Measurements from ENCODE around the gene SLC35F3.

Gene SLC35F3

GRCh38 chr1:234217316-234217840, 312.9 kb downstream of the SLC35F3 start:
- no peak overlapping the region for H3K4me3 ChIP-seq (ENCODE audit: low read depth, low read length)

GRCh38 chr1:234218078-234218477, 313.6 kb downstream of the SLC35F3 start:
- H3K4me3 ChIP-seq (ENCODE audit: low read depth, low read length), result no peak overlapping the region
- DNase-seq (ENCODE audit: low read depth), result no peak
- no peak for TF ChIP-seq CTCF (IDR thresholded peaks at IDR 0.05; ENCODE audit: insufficient read depth, low read depth, low read length, missing control alignments)

More at GRCh38 chr1:234217316-234217840, 312.9 kb downstream of the SLC35F3 start:
- no peak for TF ChIP-seq CTCF (IDR thresholded peaks at IDR 0.05; ENCODE audit: insufficient read depth, low read depth, low read length, missing control alignments)
- DNase-seq (ENCODE audit: low read depth), result no peak

GRCh38 chr1:234219711-234220110, 315.2 kb downstream of the SLC35F3 start:
- DNase-seq (ENCODE audit: low read depth), result no peak
- H3K4me3 ChIP-seq (ENCODE audit: low read depth, low read length), result no peak overlapping the region
- no peak for TF ChIP-seq CTCF (IDR thresholded peaks at IDR 0.05; ENCODE audit: insufficient read depth, low read depth, low read length, missing control alignments)

GRCh38 chr1:234221601-234222000, 317.1 kb downstream of the SLC35F3 start:
- DNase-seq (ENCODE audit: low read depth), result no peak
- no peak overlapping the region for H3K4me3 ChIP-seq (ENCODE audit: low read depth, low read length)
- no peak for TF ChIP-seq CTCF (IDR thresholded peaks at IDR 0.05; ENCODE audit: insufficient read depth, low read depth, low read length, missing control alignments)

- TF ChIP-seq CTCF (IDR thresholded peaks at IDR 0.05; ENCODE audit: insufficient read depth, low read depth, low read length, missing control alignments), result no peak
- H3K4me3 ChIP-seq (ENCODE audit: low read depth, low read length), result no peak overlapping the region
- no peak for DNase-seq (ENCODE audit: low read depth)
These were observed 318.2 kb downstream of the SLC35F3 start for GRCh38 chr1:234222561-234223280.

GRCh38 chr1:234226113-234226818, 321.8 kb downstream of the SLC35F3 start:
- no peak for TF ChIP-seq CTCF (IDR thresholded peaks at IDR 0.05; ENCODE audit: insufficient read depth, low read depth, low read length, missing control alignments)
- H3K4me3 ChIP-seq (ENCODE audit: low read depth, low read length), result no peak overlapping the region
- peak; percentile 26 for DNase-seq (ENCODE audit: low read depth)

Measured in GM12865 (cell line).